ENCODE data around the gene FBRS.

FBRS gene

GRCh38 chr16:30665155-30665829, 7.1 kb downstream of the FBRS start:
- H3K4me3 ChIP-seq = no peak overlapping the region
- no peak overlapping the region for H3K27ac ChIP-seq
- TF ChIP-seq CTCF (IDR thresholded peaks at IDR 0.05) = no peak
- DNase-seq (ENCODE audit: low spot score) = no peak

DNA sequence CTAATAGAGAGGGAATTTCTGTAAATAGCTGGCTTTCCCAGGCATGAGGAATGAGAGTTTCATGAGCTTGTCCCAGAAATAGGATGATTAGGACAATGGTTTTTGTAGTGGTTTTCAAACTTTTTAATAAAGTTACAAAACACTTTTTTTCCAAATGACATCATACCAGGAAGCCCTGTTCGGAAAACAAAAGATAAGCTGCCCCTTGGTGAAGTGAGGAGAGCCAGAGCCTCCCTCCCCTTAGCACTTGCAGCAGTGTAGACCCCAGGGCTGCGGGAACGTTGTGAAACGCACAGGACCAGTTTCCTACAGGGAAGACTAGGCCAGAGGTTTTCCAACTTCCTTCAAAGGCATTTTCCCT, 7.6 kb downstream of the FBRS start:
- no peak for TF ChIP-seq CTCF (IDR thresholded peaks at IDR 0.05)
- DNase-seq (ENCODE audit: low spot score) = no peak
- H3K27ac ChIP-seq = no peak overlapping the region

GRCh38 chr16:30666681-30667080, 8.4 kb downstream of the FBRS start:
- Histone ChIP-seq H3K27ac (no peak overlapping the region), H3K4me3 (no peak overlapping the region)
- no peak for DNase-seq (ENCODE audit: low spot score)
- TF ChIP-seq CTCF (IDR thresholded peaks at IDR 0.05) = no peak

More for the DNA sequence above, 7.6 kb downstream of the FBRS start:
- H3K4me3 ChIP-seq = no peak overlapping the region

DNA sequence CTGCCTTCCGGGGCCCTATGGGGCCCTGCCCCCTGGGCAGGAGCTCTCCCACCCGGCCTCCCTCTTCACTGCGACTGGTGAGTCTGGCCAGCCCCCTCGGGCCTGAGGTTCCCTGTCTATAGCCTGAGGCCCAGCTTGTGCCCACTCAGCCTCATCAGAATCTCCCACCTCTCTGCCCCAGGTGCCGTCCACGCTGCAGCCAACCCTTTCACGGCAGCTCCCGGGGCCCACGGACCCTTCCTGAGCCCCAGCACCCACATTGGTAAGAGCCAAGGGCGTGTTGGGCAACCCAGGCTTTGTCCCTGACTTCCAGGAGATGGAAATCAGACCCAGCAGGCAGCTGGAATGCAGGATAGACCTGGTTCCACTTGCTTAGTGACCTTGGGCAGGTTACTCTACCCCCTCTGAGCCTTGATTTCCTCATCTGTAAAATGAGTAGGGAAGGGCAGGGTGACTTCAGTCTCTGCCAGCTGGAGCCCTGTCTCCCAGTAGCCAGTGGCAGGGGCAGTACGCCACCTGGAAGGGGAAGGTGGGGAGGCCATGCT, 9.2 kb downstream of the FBRS start:
- H3K27ac ChIP-seq = no peak overlapping the region
- H3K4me3 ChIP-seq = no peak overlapping the region
- no peak for DNase-seq (ENCODE audit: low spot score)
- TF ChIP-seq CTCF (IDR thresholded peaks at IDR 0.05) = no peak

DNA sequence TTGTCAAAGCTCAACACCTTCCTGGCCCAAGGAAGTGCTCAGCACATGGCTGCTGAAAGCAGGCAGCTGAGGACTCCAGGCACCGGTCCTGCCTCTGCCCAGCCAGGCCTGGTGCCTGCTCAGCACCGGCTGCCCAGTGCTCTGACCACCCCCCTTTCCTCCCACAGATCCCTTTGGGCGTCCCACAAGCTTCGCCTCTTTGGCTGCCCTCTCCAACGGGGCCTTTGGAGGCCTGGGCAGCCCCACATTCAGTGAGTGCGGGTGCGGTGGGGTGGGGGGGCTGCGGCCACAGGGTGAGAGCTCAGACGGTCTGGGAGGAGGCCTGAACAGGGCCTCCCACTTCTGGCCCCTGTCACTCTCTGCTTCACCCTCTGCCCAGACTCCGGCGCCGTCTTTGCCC, 10.2 kb downstream of the FBRS start:
- DNase-seq (ENCODE audit: low spot score) = no peak
- Histone ChIP-seq H3K27ac (no peak overlapping the region), H3K4me3 (no peak overlapping the region)
- TF ChIP-seq CTCF (IDR thresholded peaks at IDR 0.05) = no peak

DNA sequence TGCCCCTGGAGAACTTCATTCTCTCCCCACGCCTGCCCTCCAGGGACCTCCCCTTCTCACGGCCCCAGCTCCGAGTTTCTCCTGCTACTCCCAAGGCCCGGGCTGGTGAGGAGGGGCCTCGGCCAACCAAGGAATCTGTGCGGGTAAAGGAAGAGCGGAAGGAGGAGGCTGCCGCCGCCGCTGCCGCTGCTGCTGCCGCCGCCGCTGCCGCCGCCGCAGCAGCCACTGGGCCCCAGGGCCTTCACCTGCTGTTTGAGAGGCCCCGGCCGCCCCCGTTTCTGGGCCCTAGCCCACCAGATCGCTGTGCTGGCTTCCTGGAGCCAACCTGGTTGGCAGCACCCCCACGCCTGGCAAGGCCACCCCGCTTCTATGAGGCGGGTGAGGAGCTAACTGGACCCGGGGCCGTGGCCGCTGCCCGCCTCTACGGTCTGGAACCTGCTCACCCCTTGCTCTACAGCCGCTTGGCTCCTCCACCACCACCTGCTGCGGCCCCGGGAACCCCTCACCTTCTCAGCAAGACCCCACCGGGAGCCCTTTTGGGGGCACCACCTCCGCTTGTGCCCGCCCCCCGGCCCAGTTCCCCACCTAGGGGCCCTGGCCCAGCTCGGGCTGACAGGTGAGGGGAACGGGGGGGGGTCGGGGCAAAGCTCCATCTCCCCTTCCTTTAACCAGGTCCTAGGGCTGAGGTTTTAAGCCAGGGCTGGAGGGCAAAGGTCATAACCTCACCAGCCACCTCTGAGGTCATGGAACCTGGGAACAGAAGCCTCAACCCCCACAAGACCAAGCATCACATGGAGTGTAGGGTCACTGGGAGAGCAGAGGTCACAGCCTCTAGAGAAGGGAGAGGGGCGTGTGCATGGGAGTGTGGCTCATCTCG, 11.0 kb downstream of the FBRS start:
- no peak for DNase-seq (ENCODE audit: low spot score)
- Histone ChIP-seq H3K4me3 (no peak overlapping the region), H3K27ac (no peak overlapping the region)
- TF ChIP-seq CTCF (IDR thresholded peaks at IDR 0.05) = no peak

Data from coronary artery (tissue), 2 donors.